Endometrial microvascular endothelial cells (primary cell): Measurements from ENCODE around the gene FPR1. TPM values are rescaled to one million over a fixed set of nuclear protein-coding genes. Genes with fewer than 3 reads are reported as not detected.

Experiments
- in situ Hi-C: cut with HindIII; loops from 2 replicates; pipeline ENCODE4 v1.10.0; 2017; ENCODE audit warnings: low sequenced_read_pairs, low pct_unique_long_range_greater_than_20kb; ENCODE audit errors: inconsistent ontology term
- total RNA-seq: library from RNA; depleted of rRNA; stranded (reverse); fragments of >200 nt; gene quantifications from one replicate; pipeline ENCODE4 v1.2.3, GENCODE V29; 2015; ENCODE audit errors: inconsistent ontology term

Gene FPR1
- total RNA-seq, 1 donor from 2014 or later = not detected

DNA sequence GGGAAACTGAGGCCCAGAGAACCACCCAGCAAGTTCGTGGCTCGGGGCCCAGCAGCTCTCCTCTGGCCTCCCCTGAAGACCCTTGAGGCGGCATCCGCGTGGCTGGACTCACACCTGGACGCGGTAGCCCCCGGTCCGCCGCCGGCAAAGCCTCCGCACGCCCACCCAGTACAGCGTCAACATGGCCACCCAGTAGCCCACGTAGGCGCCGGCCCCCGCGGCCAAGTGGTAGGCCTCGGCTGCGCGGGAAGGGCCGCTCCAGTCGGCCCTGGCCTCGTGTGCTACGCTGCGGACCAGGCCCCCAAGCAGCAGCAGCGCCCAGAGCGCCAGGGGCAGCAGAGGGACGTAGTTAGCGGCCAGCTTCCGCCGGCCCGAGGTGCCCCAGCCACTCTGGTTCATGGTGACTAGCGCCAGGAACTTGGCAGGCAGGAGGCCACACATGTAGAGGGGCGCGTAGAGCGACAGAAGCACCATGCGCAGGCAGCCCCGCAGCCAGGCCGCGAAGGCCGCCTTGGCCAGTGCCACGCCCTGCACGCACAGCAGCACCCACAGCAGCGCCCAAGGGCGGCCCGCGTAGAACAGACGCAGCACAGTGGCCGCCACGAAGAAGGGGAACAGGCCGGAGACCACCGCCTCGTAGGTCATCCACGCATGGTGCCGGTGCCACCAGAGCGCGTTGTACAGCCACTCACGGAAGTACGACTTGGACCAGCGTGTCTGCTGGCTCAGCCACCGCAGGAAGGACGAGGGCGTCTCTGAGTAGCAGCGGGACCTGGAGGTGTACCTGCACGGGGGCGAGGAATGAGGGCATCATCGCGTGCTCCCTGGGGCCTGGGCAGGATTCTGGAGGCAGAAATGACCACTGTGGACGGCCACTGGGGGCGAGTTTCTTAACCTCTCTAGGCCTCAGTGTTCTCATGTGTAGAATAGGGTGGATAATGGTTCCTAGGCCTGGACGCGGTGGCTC, 38.1 kb downstream of the FPR1 start:
- in situ Hi-C loops = no loop called here

DNA sequence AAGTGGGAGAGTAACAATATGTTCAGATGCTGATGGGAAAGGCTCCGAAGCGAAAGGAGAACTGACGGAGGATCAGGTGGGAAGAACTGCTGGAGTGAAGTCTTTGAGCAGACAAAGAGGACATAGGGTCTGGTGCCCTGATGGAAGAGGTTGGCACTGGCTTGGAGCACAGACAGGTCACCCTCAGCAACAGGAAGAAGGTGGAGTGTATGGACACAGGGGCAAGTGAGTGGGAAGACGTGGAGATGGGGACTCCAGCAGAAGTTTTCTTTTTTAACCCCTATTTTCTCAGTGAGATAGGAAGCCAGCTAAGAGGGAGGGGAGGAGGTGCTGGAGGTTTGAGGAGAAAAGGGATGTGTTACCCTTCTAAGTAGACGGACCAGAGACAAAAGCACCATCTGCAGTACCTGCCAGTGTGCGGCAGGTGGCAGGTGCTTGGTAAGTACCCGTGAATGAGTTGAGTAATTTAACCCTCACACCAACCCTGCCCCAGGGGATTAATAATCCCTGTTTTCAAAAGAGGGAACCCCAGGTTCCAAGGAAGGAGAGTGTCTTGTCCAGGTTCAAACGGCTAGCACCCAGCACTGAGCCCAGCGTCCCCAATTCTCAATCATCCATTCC, 39.1 kb downstream of the FPR1 start:
- in situ Hi-C loops = no loop called here

DNA sequence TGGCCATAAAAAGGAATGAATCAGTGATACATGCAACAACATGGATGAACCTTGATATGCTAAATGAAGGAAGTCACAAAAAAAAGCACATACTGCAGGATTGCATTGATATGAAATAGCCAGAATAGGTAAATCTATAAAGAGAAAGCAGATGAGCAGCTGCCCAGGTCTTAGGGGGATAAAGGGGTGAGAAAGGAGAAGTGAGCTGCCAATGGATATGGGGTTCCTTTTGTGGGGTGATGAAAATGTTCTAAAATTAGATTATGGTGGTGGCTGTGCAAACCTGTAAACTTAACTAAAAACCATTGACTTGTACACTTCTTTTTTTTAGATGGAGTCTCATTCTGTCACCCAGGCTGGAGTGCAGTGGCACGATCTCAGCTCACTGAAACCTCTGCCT, 40.0 kb downstream of the FPR1 start:
- in situ Hi-C loops = no loop called here

DNA sequence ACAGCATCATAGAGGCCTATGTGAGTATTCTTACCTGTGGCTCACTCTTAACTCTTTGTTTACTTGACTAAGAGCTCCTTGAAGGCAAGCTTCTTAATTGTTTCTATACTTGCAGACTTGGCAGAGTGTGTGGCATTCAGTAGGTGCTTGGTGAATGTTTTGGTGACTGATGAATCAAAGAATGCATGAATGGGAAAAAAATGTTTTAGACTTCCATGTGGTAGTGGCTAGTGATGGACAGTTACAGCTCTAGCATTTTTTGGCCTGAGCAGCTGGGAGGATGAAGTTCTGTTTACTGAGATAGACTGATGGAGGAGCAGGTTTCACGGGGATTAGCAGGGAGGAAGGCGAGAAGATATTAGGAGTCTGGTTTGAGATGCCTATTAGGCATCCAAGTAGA, 41.5 kb downstream of the FPR1 start:
- in situ Hi-C loops = no loop called here

DNA sequence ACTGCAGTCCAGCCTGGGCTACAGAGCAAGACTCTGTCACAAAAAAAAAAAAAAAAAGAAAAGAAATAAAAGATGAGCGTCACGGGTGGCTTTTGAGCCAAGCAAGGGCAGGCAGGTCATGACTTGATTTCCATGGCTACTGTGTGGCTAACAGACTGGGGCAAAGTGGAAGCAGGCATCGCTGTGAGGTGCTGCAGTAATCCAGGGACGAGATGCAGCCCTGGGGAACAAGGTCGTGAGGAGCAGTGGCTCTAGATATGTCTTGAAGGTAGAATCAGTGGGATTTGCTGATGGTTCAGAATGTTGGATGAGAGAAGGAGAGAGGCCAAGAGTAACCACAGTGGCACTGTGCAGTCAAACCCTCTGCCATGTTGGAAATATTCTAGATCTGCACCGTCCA, 42.1 kb downstream of the FPR1 start:
- in situ Hi-C loops = no loop called here

DNA sequence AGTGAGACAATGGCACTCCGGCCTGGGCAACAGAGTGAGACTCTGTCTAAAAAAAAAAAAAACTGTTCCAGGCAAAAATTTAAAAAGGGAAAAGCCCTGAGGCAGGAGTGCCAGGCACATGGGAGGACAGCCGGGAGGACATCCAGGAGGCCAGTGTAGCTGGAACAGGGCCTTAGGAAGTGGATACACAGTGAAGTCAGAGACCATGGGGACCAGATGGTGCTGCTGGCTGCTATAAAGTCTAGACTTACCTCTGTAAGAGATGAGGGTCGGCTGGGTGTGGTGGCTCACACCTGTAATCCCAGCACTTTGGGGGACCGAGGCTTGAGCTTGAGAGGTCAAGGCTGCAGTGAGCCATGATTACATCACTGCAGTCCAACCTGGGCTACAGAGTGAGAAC, 42.9 kb downstream of the FPR1 start:
- in situ Hi-C loops = no loop called here

DNA sequence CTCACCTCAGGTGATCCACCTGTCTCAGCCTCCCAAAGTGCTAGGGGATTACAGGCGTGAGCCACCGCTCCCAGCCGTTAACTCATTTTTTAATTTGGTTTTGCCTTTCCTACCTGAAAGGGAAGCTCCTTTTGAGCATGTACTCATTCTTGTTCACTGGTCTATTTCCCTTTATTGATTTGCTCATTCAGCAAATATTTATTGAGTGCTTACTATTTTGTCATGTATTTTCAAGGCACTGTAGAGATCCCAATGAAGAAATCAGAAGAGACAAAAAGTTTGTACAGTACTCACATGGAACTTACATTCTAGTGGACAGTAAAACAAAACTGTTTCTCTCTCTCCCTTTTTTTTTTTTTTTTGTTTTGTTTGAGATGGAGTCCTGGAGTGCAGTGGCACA, 44.8 kb downstream of the FPR1 start:
- in situ Hi-C loops = no loop called here

DNA sequence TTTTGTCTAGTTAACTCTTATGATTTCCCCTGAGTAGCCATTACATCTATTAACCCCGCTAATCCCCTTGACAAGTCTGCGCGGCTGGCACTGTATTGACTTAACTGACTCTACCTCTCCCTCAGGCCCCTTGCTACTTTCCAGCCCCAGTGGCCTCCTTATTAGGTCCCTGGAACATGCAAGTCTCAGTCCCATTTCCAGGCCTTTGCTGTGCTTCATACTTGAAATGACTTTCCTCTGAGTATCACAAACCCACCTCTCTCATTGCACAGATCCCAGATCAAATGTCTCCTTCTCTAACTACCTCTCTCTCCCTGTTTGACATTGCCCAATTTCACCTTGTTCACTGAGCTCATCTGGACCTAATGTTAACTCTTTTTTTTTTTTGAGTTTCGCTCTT, 45.4 kb downstream of the FPR1 start:
- in situ Hi-C loops = no loop called here

DNA sequence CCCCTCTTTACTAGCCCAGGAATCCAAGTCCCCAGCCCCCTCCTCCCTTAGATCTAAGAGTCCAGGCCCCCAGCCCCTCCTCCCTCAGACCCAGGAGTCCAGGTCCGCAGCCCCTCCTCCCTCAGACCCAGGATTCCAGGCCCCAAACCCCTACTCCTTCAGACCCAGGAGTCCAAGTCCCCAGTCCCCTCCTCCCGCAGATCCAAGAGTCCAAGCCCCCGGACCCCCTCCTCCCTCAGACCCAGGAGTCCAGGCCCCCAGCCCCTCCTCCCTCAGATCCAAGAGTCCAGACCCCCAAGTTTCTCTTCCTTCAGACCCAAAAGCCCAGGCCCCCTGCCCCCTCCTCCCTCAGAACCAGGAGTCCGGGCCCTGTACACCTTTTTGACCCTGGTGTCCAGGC, 47.1 kb downstream of the FPR1 start:
- in situ Hi-C loops = no loop called here

DNA sequence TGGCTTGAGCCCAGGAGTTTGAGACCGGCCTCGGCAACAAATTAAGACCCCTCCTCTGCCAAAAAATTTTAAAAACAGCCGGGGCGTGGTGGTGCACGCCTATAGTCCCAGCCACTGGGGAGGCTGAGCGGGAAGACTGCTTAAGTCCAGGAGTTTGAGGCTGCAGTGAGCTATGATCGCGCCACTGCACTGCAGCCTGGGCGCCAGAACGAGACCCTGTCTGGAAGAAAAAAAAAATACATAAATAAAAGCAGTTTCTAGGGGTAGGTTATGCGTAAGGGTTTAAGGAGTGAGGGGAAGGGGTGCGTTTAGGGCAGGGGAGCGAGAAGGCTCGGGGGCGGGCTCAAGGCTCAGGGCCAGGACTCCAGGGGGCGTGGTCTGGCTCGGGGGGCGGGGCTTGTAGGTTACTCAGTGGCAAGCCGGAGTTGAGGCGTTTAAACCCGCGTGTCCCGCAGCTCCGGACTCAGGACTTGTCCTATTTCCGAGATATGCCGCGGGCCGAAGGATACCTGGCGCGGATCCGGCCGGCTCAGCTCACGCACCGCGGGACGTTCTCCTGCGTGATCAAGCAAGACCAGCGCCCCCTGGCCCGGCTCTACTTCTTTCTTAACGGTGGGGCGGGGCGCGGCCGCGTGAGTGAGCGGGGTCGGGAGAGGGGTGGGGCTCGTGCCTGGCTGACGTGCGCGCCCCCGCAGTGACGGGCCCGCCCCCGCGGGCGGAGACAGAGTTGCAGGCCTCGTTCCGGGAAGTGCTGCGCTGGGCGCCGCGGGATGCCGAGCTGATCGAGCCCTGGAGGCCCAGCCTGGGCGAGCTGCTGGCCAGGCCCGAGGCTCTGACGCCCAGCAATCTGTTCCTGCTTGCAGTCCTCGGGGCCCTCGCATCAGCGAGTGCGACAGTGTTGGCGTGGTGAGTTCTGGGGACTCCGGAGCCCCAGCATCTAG, 47.8 kb downstream of the FPR1 start:
- in situ Hi-C loops = no loop called here

DNA sequence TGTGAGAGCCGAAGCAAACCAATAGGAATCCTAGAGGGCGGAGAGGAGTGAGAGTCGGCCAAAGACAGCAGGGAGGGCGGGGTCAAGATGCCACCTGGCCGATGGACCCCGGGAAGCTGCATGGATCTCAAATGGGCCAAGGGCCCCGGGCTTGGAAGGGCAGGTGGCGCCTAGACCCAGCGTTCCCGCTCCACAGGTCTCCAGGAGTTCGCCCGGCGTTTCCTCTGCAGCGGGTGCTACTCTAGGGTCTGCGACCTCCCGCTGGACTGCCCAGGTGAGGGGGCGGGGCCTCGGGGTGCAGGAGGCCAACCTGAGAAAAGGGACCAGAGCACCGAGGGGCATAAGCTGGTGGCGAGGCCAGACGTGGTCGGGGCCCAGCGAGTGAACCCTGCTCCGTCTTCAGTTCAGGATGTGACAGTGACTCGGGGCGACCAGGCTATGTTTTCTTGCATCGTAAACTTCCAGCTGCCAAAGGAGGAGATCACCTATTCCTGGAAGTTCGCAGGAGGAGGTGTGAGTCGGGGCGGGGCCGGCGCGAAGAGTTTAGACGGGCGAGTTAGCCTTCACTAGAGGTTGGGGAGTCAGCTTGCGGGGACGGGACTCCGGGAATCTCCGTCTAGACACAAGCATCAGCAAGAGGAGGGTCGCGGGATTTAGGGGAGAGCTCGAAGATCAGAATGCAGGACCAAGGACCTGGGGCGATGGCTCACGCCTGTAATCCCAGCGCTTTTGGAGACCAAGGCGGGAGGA, 48.7 kb downstream of the FPR1 start:
- in situ Hi-C loops = no loop called here

DNA sequence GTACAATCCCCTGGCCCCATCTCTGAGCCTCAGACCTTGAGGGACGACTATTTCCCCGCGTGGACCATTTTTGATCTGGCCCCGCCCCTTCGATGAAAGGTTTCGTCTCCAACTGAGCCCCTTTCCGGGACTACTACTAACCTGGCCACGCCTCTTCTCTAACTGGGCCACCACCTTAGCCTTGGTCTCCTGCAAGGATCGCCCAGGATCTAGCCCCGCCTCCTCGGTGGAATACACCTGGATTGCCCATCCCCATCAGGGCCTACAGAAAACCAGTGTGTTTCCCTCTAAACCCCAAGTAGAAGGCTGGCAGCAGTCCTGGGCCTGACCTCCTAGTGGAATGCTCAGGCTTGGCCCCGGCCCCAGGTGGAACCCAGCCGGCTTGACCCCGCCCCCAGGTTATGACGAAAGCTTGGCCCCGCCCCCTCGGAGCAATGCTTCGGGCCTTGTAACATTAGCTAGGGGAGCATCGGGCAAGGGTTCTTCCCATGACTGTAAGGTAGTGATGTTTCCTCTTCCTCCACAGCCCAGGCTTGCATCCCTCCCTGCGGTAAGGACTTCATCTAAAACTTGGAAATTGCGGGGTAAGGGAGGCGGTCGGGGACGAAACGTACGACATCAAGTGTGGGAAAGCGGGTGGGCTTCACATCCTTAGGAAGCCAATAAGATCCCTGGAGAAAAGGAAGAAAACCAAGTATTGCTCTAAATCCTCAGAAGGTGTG, 49.4 kb downstream of the FPR1 start:
- in situ Hi-C loops = no loop called here

DNA sequence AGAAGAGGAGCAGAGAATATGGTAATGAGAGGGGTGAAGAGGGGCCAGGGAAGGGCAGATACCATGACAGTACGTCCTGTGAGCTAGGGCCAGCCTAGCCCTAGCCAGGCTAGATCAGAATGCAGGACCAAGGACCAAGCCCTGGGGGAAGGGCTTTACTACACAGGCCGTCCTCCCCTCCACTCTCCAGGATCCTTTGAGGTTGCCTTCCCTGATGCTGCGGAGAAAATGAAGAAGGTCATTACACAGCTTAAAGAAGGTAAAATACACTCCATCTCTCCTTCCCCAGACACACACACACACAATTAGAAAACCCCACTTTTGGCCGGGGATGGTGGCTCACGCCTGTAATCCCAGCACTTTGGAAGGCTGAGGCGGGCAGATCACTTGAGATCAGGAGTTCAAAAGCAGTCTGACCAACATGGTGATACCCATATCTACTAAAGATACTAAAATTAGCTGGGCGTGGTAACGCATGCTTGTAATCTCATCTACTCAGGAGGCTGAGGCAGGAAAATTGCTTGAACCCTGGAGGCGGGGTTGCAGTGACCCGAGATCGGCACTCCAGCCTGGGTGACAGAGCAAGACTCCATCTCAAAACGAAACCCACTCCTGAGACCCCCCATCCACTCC, 50.1 kb downstream of the FPR1 start:
- in situ Hi-C loops = no loop called here

DNA sequence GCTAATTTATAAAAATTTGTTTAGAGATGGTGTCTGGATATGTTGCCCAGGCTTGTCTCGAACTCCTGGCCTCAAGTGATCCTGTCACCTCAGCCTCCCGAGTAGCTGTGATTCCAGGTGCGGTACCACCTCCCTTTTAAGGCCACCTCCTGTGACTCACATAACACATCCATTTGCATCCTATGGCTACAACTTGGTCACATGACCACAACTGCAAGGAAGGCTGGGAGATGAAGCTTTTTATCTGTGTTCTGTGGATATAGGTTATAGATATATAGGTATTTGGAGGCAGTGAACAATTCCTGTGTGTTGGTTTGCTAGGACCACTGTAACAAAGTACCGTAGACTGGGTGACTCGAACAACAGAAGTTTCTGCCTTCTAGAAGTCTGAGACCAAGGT, 52.5 kb downstream of the FPR1 start:
- in situ Hi-C loops = no loop called here

DNA sequence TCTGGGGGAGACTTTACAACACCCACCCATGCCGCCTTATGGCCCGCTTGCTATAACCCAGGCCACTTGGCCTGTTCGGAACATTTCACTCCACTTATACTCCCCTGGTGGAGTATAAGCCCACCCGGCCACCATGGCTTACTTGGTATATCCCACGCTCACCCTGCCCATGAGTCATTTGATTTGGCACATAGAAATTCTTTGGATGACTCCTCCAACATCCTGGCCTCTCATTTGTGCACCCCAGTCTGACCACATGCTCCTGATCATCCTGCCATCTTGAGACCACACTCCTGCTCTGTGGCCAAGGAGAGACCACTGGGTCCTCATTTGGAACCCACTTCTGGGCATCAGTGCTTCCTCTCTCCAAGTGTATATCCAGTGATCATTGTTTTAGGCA, 53.4 kb downstream of the FPR1 start:
- in situ Hi-C loops = no loop called here

DNA sequence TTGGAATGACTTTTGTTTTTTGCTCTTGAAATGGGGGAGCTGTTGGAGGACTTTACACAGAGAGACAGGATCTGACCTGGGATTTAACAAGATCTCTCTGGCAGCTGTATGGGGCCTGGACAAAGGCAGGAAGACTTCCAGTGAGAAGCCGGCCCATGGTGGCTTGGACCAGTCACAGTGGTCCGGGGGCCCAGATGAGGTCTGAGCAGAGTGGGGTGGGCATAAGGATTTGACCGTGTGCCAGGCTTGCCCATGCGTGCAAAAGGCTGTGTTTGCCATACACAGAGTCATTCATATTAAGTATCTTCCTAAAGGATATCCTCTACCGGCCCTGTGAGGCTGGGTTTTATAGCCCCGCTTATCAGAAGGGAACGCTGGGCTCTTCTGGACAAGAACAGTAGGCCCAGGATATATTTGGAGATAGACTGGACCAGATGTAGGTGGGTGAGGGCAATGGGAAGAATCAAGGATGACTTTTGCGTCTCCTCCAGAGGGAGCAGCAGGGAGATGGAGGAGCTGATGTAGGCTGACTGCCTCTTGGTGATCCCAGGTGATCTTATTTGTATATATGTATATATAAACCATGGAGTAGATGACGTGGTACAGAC, 54.4 kb downstream of the FPR1 start:
- in situ Hi-C loops = no loop called here

DNA sequence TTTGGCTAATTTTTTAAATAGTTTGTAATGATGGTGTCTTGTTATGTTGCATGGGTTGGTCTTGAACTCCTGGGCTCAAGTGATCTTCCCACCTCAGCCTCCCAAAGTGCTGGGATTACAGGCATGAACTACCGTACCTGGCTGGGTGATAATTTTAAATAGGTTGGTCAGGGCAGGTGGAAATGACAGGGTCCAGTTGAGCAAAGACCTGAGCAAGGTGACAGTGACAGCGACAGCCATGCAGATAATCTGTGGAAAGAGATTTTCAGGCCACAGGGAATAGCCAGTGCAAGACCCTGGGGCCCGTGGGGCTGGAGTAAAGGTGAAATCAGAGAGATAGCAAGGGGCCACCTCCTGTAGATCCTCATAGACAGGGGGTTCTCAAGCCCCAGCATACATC, 55.1 kb downstream of the FPR1 start:
- in situ Hi-C loops = no loop called here
